ENCODE measurements around the gene PSMC3. TPM values are rescaled to one million over a fixed set of nuclear protein-coding genes. Genes with fewer than 3 reads are reported as not detected.

PSMC3 gene
- total RNA-seq, 1 donor from 2014 or later = 130 TPM

DNA sequence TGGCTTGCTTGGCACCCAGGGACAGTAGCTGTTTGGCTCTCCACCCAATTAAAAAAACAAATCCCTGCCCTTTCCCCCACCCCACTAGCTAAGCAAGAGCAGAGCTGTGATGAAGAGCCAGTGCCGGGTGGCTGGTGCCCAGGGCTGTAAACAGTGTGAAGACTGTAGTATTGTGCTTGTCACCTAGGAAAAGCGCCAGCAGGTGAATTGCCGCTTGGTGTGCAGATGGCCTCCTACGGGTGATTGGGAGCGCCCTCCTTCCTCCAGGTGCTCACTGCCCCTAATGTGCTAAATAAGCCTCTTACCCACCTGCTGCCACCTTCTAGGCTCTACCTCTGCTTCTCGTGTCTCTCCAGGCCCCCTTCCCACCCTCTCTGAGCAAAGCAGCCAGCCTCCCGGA lies 41.1 kb upstream of the PSMC3 start:
- Mint-ChIP-seq H3K4me1 (ENCODE audit: low read depth, unreplicated experiment) (peaks cover 6% of the 10 kb centered on the region), H3K36me3 (ENCODE audit: low read depth, unreplicated experiment) (peaks cover 25% of the 10 kb centered on the region), H3K9me3 (ENCODE audit: unreplicated experiment) (no peaks in the 10 kb centered on the region), H3K27ac (ENCODE audit: unreplicated experiment) (no peak overlapping the region), H3K27me3 (ENCODE audit: low read depth, unreplicated experiment) (no peaks in the 10 kb centered on the region), H3K4me3 (ENCODE audit: unreplicated experiment) (no peak overlapping the region)
- Histone ChIP-seq H3K9ac (ENCODE audit: low read length) (no peak overlapping the region), H4K20me1 (ENCODE audit: insufficient read depth, low read length) (peaks cover 73% of the 10 kb centered on the region), H3K9me3 (ENCODE audit: insufficient read depth, low read depth, low read length) (no peaks in the 10 kb centered on the region), H3K27me3 (ENCODE audit: insufficient read depth, low read length) (no peaks in the 10 kb centered on the region), H3K36me3 (ENCODE audit: insufficient read depth, low read length) (peaks cover 27% of the 10 kb centered on the region), H3K4me1 (ENCODE audit: insufficient read depth, low read length) (peaks cover 36% of the 10 kb centered on the region), H3K79me2 (ENCODE audit: insufficient read depth, low read length) (peaks cover 60% of the 10 kb centered on the region), H3K27ac (ENCODE audit: low read depth, low read length) (no peak overlapping the region), H3K4me2 (ENCODE audit: low read length) (peak overlapping the region; percentile 65), H2AFZ (ENCODE audit: low read depth, low read length) (no peak overlapping the region), H3K4me3 (ENCODE audit: insufficient read depth, low read depth, low read length) (no peak overlapping the region)
- no peak for FAIRE-seq
- no peak for TF ChIP-seq EZH2 (IDR thresholded peaks at IDR 0.05; ENCODE audit: insufficient read depth, low read length)
- TF ChIP-seq, protein P1, sequence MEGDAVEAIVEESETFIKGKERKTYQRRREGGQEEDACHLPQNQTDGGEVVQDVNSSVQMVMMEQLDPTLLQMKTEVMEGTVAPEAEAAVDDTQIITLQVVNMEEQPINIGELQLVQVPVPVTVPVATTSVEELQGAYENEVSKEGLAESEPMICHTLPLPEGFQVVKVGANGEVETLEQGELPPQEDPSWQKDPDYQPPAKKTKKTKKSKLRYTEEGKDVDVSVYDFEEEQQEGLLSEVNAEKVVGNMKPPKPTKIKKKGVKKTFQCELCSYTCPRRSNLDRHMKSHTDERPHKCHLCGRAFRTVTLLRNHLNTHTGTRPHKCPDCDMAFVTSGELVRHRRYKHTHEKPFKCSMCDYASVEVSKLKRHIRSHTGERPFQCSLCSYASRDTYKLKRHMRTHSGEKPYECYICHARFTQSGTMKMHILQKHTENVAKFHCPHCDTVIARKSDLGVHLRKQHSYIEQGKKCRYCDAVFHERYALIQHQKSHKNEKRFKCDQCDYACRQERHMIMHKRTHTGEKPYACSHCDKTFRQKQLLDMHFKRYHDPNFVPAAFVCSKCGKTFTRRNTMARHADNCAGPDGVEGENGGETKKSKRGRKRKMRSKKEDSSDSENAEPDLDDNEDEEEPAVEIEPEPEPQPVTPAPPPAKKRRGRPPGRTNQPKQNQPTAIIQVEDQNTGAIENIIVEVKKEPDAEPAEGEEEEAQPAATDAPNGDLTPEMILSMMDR (IDR thresholded peaks at IDR 0.05; ENCODE audit: insufficient read depth, low read depth, low read length) = no peak
- no peak for DNase-seq (ENCODE audit: low read depth)

- no peak for TF ChIP-seq EZH2 (IDR thresholded peaks at IDR 0.05; ENCODE audit: insufficient read depth, low read length)
- TF ChIP-seq, protein P1 (IDR thresholded peaks at IDR 0.05; ENCODE audit: insufficient read depth, low read depth, low read length) = no peak
- Mint-ChIP-seq H3K4me1 (ENCODE audit: low read depth, unreplicated experiment) (peaks cover 8% of the 10 kb centered on the region), H3K36me3 (ENCODE audit: low read depth, unreplicated experiment) (peaks cover 24% of the 10 kb centered on the region), H3K27ac (ENCODE audit: unreplicated experiment) (no peak overlapping the region), H3K27me3 (ENCODE audit: low read depth, unreplicated experiment) (no peaks in the 10 kb centered on the region), H3K4me3 (ENCODE audit: unreplicated experiment) (no peak overlapping the region), H3K9me3 (ENCODE audit: unreplicated experiment) (no peaks in the 10 kb centered on the region)
- H3K9ac ChIP-seq (ENCODE audit: low read length) = no peak overlapping the region
- peaks cover 22% of the 10 kb centered on the region for H3K36me3 ChIP-seq (ENCODE audit: insufficient read depth, low read length)
- peaks cover 66% of the 10 kb centered on the region for H3K79me2 ChIP-seq (ENCODE audit: insufficient read depth, low read length)
- peaks cover 75% of the 10 kb centered on the region for H4K20me1 ChIP-seq (ENCODE audit: insufficient read depth, low read length)
- peak; percentile 22 for DNase-seq (ENCODE audit: low read depth)
- peak overlapping the region; percentile 31 for H3K27ac ChIP-seq (ENCODE audit: low read depth, low read length)
- H3K4me1 ChIP-seq (ENCODE audit: insufficient read depth, low read length) = peaks cover 36% of the 10 kb centered on the region
- no peak overlapping the region for H3K4me3 ChIP-seq (ENCODE audit: insufficient read depth, low read depth, low read length)
- no peaks in the 10 kb centered on the region for H3K27me3 ChIP-seq (ENCODE audit: insufficient read depth, low read length)
- no peaks in the 10 kb centered on the region for H3K9me3 ChIP-seq (ENCODE audit: insufficient read depth, low read depth, low read length)
- H3K4me2 ChIP-seq (ENCODE audit: low read length) = peak overlapping the region; percentile 65
- FAIRE-seq = no peak
- H2AFZ ChIP-seq (ENCODE audit: low read depth, low read length) = no peak overlapping the region
Measured at GRCh38 chr11:47466701-47467250, 40.5 kb upstream of the PSMC3 start.

- no peak for TF ChIP-seq EZH2 (IDR thresholded peaks at IDR 0.05; ENCODE audit: insufficient read depth, low read length)
- TF ChIP-seq, protein P1 (IDR thresholded peaks at IDR 0.05; ENCODE audit: insufficient read depth, low read depth, low read length) = no peak
- Mint-ChIP-seq H3K4me1 (ENCODE audit: low read depth, unreplicated experiment) (peaks cover 8% of the 10 kb centered on the region), H3K36me3 (ENCODE audit: low read depth, unreplicated experiment) (peaks cover 20% of the 10 kb centered on the region), H3K9me3 (ENCODE audit: unreplicated experiment) (no peaks in the 10 kb centered on the region), H3K27ac (ENCODE audit: unreplicated experiment) (no peak overlapping the region), H3K27me3 (ENCODE audit: low read depth, unreplicated experiment) (no peaks in the 10 kb centered on the region), H3K4me3 (ENCODE audit: unreplicated experiment) (no peak overlapping the region)
- Histone ChIP-seq H3K9me3 (ENCODE audit: insufficient read depth, low read depth, low read length) (no peaks in the 10 kb centered on the region), H3K27me3 (ENCODE audit: insufficient read depth, low read length) (no peaks in the 10 kb centered on the region), H3K79me2 (ENCODE audit: insufficient read depth, low read length) (peaks cover 63% of the 10 kb centered on the region), H4K20me1 (ENCODE audit: insufficient read depth, low read length) (peaks cover 80% of the 10 kb centered on the region), H3K4me2 (ENCODE audit: low read length) (peak overlapping the region; percentile 65), H3K36me3 (ENCODE audit: insufficient read depth, low read length) (peaks cover 16% of the 10 kb centered on the region), H3K27ac (ENCODE audit: low read depth, low read length) (no peak overlapping the region), H3K4me1 (ENCODE audit: insufficient read depth, low read length) (peaks cover 38% of the 10 kb centered on the region), H2AFZ (ENCODE audit: low read depth, low read length) (no peak overlapping the region), H3K9ac (ENCODE audit: low read length) (peak overlapping the region; percentile 10), H3K4me3 (ENCODE audit: insufficient read depth, low read depth, low read length) (no peak overlapping the region)
- no peak for FAIRE-seq
- DNase-seq (ENCODE audit: low read depth) = no peak
Measured at GRCh38 chr11:47466201-47466600, 40.0 kb upstream of the PSMC3 start.

Measured in astrocyte (in vitro differentiated cells and primary cell).